C4-2B (cell line): Measurements from ENCODE around the gene SCG3.

Experiments used
- CTCF ChIP-seq: fragments of 450-650 bp; conservative IDR thresholded peaks from 2 replicates; pipeline ENCODE4 v1.5.1; 2017; ENCODE audit warnings: mild to moderate bottlenecking
- ZFX ChIP-seq: fragments of 450-650 bp; IDR thresholded peaks from 2 replicates; pipeline ENCODE4 v1.6.1; 2017

DNA sequence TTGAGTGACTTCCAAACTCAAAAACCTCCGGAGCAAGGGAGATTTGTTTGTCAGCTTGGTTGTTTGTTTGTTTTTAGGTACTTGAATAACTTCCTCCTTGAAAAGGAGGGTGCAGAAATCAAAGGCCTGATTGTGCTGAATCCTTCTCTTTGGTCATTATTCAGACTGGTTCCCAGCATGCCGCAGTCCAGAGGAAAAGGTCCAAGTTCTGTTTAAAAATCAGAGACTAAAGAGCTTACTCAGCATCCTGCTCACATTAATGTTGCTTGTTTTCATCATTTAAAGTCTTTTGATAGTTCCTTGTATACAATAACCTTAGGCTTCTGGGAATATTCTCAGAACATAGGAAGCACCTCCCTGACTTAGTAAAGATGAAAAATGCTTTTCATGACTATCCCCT lies 982 bp upstream of the SCG3 start:
- TF ChIP-seq CTCF (no peak), ZFX (no peak)
